Activated naive CD4-positive, alpha-beta T cell treated with anti-CD3 and anti-CD28 coated beads, Interleukin-2, amount 50 U/mL, for 16 hours (primary cell): ENCODE data around the gene CA4.
A peak's percentile ranks its signal among the peaks of the same experiment; 100 is the strongest.

ENCODE experiments used
- DNase-seq: peaks from one replicate; pipeline ENCODE4 v3.0.0-alpha.2; 2020

CA4 gene

GRCh38 chr17:60134396-60135150 lies 15.2 kb upstream of the CA4 start:
- peak; percentile 24 for DNase-seq

GRCh38 chr17:60135151-60135950 lies 14.4 kb upstream of the CA4 start:
- DNase-seq = peak; percentile 86

- DNase-seq = peak; percentile 4
Observed at GRCh38 chr17:60135951-60136666, 13.7 kb upstream of the CA4 start.

- no peak for DNase-seq
Observed at GRCh38 chr17:60137731-60138130, 12.0 kb upstream of the CA4 start.

GRCh38 chr17:60138769-60139437 lies 10.9 kb upstream of the CA4 start:
- no peak for DNase-seq

- DNase-seq = peak; percentile 69
Observed at GRCh38 chr17:60139438-60140285, 10.1 kb upstream of the CA4 start.

- no peak for DNase-seq
Observed at GRCh38 chr17:60141111-60142018, 8.4 kb upstream of the CA4 start.

GRCh38 chr17:60142872-60143499 lies 6.8 kb upstream of the CA4 start:
- peak; percentile 83 for DNase-seq

GRCh38 chr17:60145006-60145935 lies 4.5 kb upstream of the CA4 start:
- DNase-seq = no peak

- DNase-seq = no peak
Observed at GRCh38 chr17:60146206-60146605, 3.6 kb upstream of the CA4 start.

GRCh38 chr17:60147553-60148223 lies 2.1 kb upstream of the CA4 start:
- no peak for DNase-seq

GRCh38 chr17:60148373-60148772 lies 1.4 kb upstream of the CA4 start:
- DNase-seq = no peak

GRCh38 chr17:60151355-60151754 lies 1.6 kb downstream of the CA4 start:
- DNase-seq = no peak

GRCh38 chr17:60153606-60154390 lies 4.0 kb downstream of the CA4 start:
- DNase-seq = peak; percentile 1

- DNase-seq = no peak
Observed at GRCh38 chr17:60154616-60155426, 5.0 kb downstream of the CA4 start.

- no peak for DNase-seq
Observed at GRCh38 chr17:60155427-60155814, 5.6 kb downstream of the CA4 start.

GRCh38 chr17:60155815-60156214 lies 6.0 kb downstream of the CA4 start:
- DNase-seq = no peak
